Activated T-cell treated with anti-CD3 and anti-CD28 coated beads, Interleukin-2, amount 50 U/mL, for 72 hours (primary cell): ENCODE data around the gene TAOK1. TPM values are rescaled to one million over a fixed set of nuclear protein-coding genes. Genes with fewer than 3 reads are reported as not detected.
"Not testable (repeated sequence)": the region's sequence is repeated elsewhere in the genome, so short reads cannot be mapped to it uniquely, and the experiment has no call there.

Source experiments
- ATAC-seq, 2 donors: fragments of 150-1000 bp; cut with Tn5 transposase; replicated peaks in 1 of 2; 2 replicates each; pipeline ENCODE4 v1.10.0; 2021; ENCODE audit warnings: moderate library complexity in 2 of 2, mild to moderate bottlenecking in 1 of 2
- DNase-seq, 2 donors: peaks; one replicate each; pipeline ENCODE4 v3.0.0; 2021 to 2022; ENCODE audit warnings: mixed read lengths in 1 of 2
- H3K27ac Mint-ChIP-seq: one replicate; pipeline ENCODE4 v1.8.0; 2022; ENCODE audit warnings: mild to moderate bottlenecking, moderate library complexity, mixed read lengths
- H3K27me3 Mint-ChIP-seq: one replicate; pipeline ENCODE4 v1.8.0; 2022; ENCODE audit warnings: low read depth, mixed read lengths
- H3K36me3 Mint-ChIP-seq, 2 donors: one replicate each; pipeline ENCODE4 v1.8.0; 2022; ENCODE audit warnings: mixed read lengths in 2 of 2, mild to moderate bottlenecking in 1 of 2; ENCODE audit not compliant: insufficient read depth in 2 of 2
- H3K4me1 Mint-ChIP-seq: one replicate; pipeline ENCODE4 v1.8.0; 2022; ENCODE audit warnings: low read depth, mixed read lengths
- H3K4me3 Mint-ChIP-seq, 2 donors: one replicate each; pipeline ENCODE4 v1.8.0; 2022; ENCODE audit warnings: mild to moderate bottlenecking in 2 of 2, mixed read lengths in 2 of 2, moderate library complexity in 2 of 2
- H3K9me3 Mint-ChIP-seq, 2 donors: one replicate each; pipeline ENCODE4 v1.8.0; 2022; ENCODE audit warnings: mixed read lengths in 2 of 2
- total RNA-seq, 2 donors: library from RNA; stranded (reverse); gene quantifications; one replicate each; pipeline ENCODE4 v1.2.3, GENCODE V29; 2022

Gene TAOK1
- total RNA-seq, 2 donors from 2014 or later = 39.3 to 48.1 TPM

GRCh38 chr17:29475891-29476290, 85.7 kb downstream of the TAOK1 start:
- ATAC-seq (no peak), DNase-seq (no peak)
- Mint-ChIP-seq H3K4me3 (no peak overlapping the region), H3K36me3 (peaks cover 0 to 4% of the 10 kb centered on the region in 2 donors), H3K9me3 (no peaks in the 10 kb centered on the region), H3K27me3 (no peaks in the 10 kb centered on the region), H3K4me1 (no peaks in the 10 kb centered on the region), H3K27ac (no peak overlapping the region)

- not testable (repeated sequence) for H3K27ac Mint-ChIP-seq, DNase-seq
These were observed 90.2 kb downstream of the TAOK1 start for GRCh38 chr17:29480249-29480928.

GRCh38 chr17:29483503-29483902, 93.3 kb downstream of the TAOK1 start:
- Mint-ChIP-seq H3K27ac (no peak overlapping the region), H3K27me3 (no peaks in the 10 kb centered on the region), H3K9me3 (no peaks in the 10 kb centered on the region), H3K4me3 (no peak overlapping the region), H3K4me1 (no peaks in the 10 kb centered on the region), H3K36me3 (peaks cover 0 to 4% of the 10 kb centered on the region in 2 donors)
- DNase-seq (no peak), ATAC-seq (no peak)

More at GRCh38 chr17:29480249-29480928, 90.2 kb downstream of the TAOK1 start:
- H3K4me1 Mint-ChIP-seq, H3K9me3 Mint-ChIP-seq, H3K36me3 Mint-ChIP-seq, H3K4me3 Mint-ChIP-seq, H3K27me3 Mint-ChIP-seq, ATAC-seq: not testable (repeated sequence)

GRCh38 chr17:29495011-29495410, 104.8 kb downstream of the TAOK1 start:
- Mint-ChIP-seq H3K36me3 (peaks cover 7 to 14% of the 10 kb centered on the region in 2 donors), H3K27ac (no peak overlapping the region), H3K9me3 (no peaks in the 10 kb centered on the region), H3K27me3 (no peaks in the 10 kb centered on the region), H3K4me3 (no peak overlapping the region), H3K4me1 (no peaks in the 10 kb centered on the region)
- DNase-seq (no peak), ATAC-seq (no peak)

GRCh38 chr17:29504711-29505110, 114.5 kb downstream of the TAOK1 start:
- H3K27me3 Mint-ChIP-seq = no peaks in the 10 kb centered on the region
- no peaks in the 10 kb centered on the region for H3K4me1 Mint-ChIP-seq
- ATAC-seq (no peak), DNase-seq (no peak)
- no peak overlapping the region for H3K4me3 Mint-ChIP-seq
- peaks cover 0 to 21% of the 10 kb centered on the region in 2 donors for H3K36me3 Mint-ChIP-seq
- no peak overlapping the region for H3K27ac Mint-ChIP-seq
- H3K9me3 Mint-ChIP-seq = no peaks in the 10 kb centered on the region

- Mint-ChIP-seq H3K4me3 (no peak overlapping the region), H3K36me3 (peaks cover 0 to 23% of the 10 kb centered on the region in 2 donors), H3K9me3 (no peaks in the 10 kb centered on the region), H3K27ac (no peak overlapping the region), H3K4me1 (no peaks in the 10 kb centered on the region), H3K27me3 (no peaks in the 10 kb centered on the region)
- DNase-seq = no peak
- ATAC-seq = no peak
These were observed 115.7 kb downstream of the TAOK1 start for GRCh38 chr17:29505836-29506235.

GRCh38 chr17:29510953-29511352, 120.8 kb downstream of the TAOK1 start:
- peaks cover 0 to 11% of the 10 kb centered on the region in 2 donors for H3K36me3 Mint-ChIP-seq

GRCh38 chr17:29514792-29515191, 124.6 kb downstream of the TAOK1 start:
- Mint-ChIP-seq H3K27me3 (no peaks in the 10 kb centered on the region), H3K9me3 (no peaks in the 10 kb centered on the region), H3K4me3 (no peak overlapping the region), H3K36me3 (peaks cover 0 to 15% of the 10 kb centered on the region in 2 donors), H3K27ac (no peak overlapping the region), H3K4me1 (no peaks in the 10 kb centered on the region)
- no peak for DNase-seq
- ATAC-seq = no peak

More at GRCh38 chr17:29510953-29511352, 120.8 kb downstream of the TAOK1 start:
- Mint-ChIP-seq H3K4me3 (no peak overlapping the region), H3K27me3 (no peaks in the 10 kb centered on the region), H3K27ac (no peak overlapping the region), H3K4me1 (no peaks in the 10 kb centered on the region), H3K9me3 (no peaks in the 10 kb centered on the region)
- no peak for DNase-seq
- no peak for ATAC-seq

- Mint-ChIP-seq H3K27me3 (no peaks in the 10 kb centered on the region), H3K4me3 (no peak overlapping the region), H3K27ac (no peak overlapping the region), H3K36me3 (peaks cover 0 to 13% of the 10 kb centered on the region in 2 donors), H3K4me1 (no peaks in the 10 kb centered on the region), H3K9me3 (no peaks in the 10 kb centered on the region)
- ATAC-seq (no peak), DNase-seq (no peak)
These were observed 128.2 kb downstream of the TAOK1 start for GRCh38 chr17:29518359-29518758.

- DNase-seq (no peak), ATAC-seq (no peak)
- Mint-ChIP-seq H3K36me3 (peaks cover 0 to 7% of the 10 kb centered on the region in 2 donors), H3K4me3 (no peak overlapping the region), H3K4me1 (no peaks in the 10 kb centered on the region), H3K27me3 (no peaks in the 10 kb centered on the region), H3K27ac (no peak overlapping the region), H3K9me3 (no peaks in the 10 kb centered on the region)
These were observed 134.5 kb downstream of the TAOK1 start for GRCh38 chr17:29524692-29525091.

- H3K4me1 Mint-ChIP-seq = no peaks in the 10 kb centered on the region
- no peak overlapping the region for H3K27ac Mint-ChIP-seq
- DNase-seq (no peak), ATAC-seq (no peak)
- H3K9me3 Mint-ChIP-seq = no peaks in the 10 kb centered on the region
- H3K4me3 Mint-ChIP-seq = no peak overlapping the region
- H3K36me3 Mint-ChIP-seq = peaks cover 2 to 11% of the 10 kb centered on the region in 2 donors
- no peaks in the 10 kb centered on the region for H3K27me3 Mint-ChIP-seq
These were observed 136.2 kb downstream of the TAOK1 start for GRCh38 chr17:29526322-29526721.

- Mint-ChIP-seq H3K27ac (no peak overlapping the region), H3K4me1 (no peaks in the 10 kb centered on the region), H3K27me3 (no peaks in the 10 kb centered on the region), H3K4me3 (no peak overlapping the region), H3K9me3 (no peaks in the 10 kb centered on the region), H3K36me3 (peaks cover 4 to 22% of the 10 kb centered on the region in 2 donors)
- ATAC-seq (no peak), DNase-seq (no peak)
These were observed 143.8 kb downstream of the TAOK1 start for GRCh38 chr17:29533976-29534375.

- Mint-ChIP-seq H3K4me1 (peaks cover 5% of the 10 kb centered on the region), H3K36me3 (peaks cover 0 to 3% of the 10 kb centered on the region in 2 donors), H3K27me3 (no peaks in the 10 kb centered on the region), H3K27ac (no peak overlapping the region), H3K4me3 (no peak overlapping the region), H3K9me3 (no peaks in the 10 kb centered on the region)
- DNase-seq = no peak
- no peak for ATAC-seq
These were observed 153.9 kb downstream of the TAOK1 start for GRCh38 chr17:29544066-29544465.

- Mint-ChIP-seq H3K36me3 (peaks cover 0 to 3% of the 10 kb centered on the region in 2 donors), H3K4me3 (no peak overlapping the region), H3K9me3 (no peaks in the 10 kb centered on the region), H3K27me3 (no peaks in the 10 kb centered on the region), H3K27ac (no peak overlapping the region), H3K4me1 (peaks cover 5% of the 10 kb centered on the region)
- ATAC-seq (no peak), DNase-seq (no peak)
These were observed 155.9 kb downstream of the TAOK1 start for GRCh38 chr17:29546085-29546484.
